ENCODE results near the gene KMT2E. TPM values are rescaled to one million over a fixed set of nuclear protein-coding genes. Genes with fewer than 3 reads are reported as not detected.

Gene KMT2E
- total RNA-seq, 1 experiment from 2014 or later: 63.1 TPM

DNA sequence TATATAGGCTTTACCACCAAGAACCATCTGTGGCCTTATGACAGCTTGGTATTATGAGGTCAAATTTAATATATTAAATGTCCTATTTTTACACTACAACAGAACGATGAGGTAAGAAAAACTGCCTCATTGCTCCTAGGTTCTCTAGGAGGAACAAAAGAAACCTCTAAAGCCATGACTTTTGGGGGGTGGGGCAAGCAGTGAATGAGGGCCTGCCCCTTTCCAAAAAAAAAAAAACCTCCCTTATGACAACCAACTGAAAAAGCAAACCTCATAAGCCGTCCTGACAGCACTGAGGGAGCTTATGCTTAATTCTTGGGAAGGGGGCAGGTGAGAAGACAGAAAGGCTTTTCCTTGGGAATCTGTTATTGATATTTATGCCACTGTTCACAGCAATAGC lies 116.6 kb downstream of the KMT2E start:
- Mint-ChIP-seq H3K27me3 (ENCODE audit: insufficient read depth, unreplicated experiment) (no peaks in the 10 kb centered on the region), H3K4me1 (ENCODE audit: low read depth, unreplicated experiment) (no peaks in the 10 kb centered on the region), H3K36me3 (ENCODE audit: insufficient read depth, unreplicated experiment) (peaks cover 37% of the 10 kb centered on the region), H3K4me3 (ENCODE audit: unreplicated experiment) (no peak overlapping the region), H3K9me3 (ENCODE audit: unreplicated experiment) (no peaks in the 10 kb centered on the region), H3K27ac (ENCODE audit: unreplicated experiment) (no peak overlapping the region)
- Histone ChIP-seq H3K4me3 (ENCODE audit: low read depth, low read length) (no peak overlapping the region), H3K27me3 (replicated peaks; ENCODE audit: control insufficient read depth, insufficient read depth, low read length) (no peaks in the 10 kb centered on the region), H3K4me1 (no peaks in the 10 kb centered on the region), H3K9me3 (no peaks in the 10 kb centered on the region), H3K36me3 (ENCODE audit: control insufficient read depth, insufficient read depth, low read length) (no peaks in the 10 kb centered on the region; the same call in 1 of the 2 replicates)
- ChIA-PET POLR2A (no interaction called here), CTCF (no interaction called here)
- TF ChIP-seq, protein P1, sequence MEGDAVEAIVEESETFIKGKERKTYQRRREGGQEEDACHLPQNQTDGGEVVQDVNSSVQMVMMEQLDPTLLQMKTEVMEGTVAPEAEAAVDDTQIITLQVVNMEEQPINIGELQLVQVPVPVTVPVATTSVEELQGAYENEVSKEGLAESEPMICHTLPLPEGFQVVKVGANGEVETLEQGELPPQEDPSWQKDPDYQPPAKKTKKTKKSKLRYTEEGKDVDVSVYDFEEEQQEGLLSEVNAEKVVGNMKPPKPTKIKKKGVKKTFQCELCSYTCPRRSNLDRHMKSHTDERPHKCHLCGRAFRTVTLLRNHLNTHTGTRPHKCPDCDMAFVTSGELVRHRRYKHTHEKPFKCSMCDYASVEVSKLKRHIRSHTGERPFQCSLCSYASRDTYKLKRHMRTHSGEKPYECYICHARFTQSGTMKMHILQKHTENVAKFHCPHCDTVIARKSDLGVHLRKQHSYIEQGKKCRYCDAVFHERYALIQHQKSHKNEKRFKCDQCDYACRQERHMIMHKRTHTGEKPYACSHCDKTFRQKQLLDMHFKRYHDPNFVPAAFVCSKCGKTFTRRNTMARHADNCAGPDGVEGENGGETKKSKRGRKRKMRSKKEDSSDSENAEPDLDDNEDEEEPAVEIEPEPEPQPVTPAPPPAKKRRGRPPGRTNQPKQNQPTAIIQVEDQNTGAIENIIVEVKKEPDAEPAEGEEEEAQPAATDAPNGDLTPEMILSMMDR (IDR thresholded peaks at IDR 0.05; ENCODE audit: insufficient read depth in 1 of 2, low read depth in 1 of 2, low read length in 1 of 2, severe bottlenecking in 1 of 2, unreplicated experiment in 1 of 2): no peak
- intact Hi-C loops (cut with micrococcal nuclease; ENCODE audit: unreplicated experiment): no loop called here
- no TSS peak for BruUV-seq (replicated peaks)
- no peak for DNase-seq

DNA sequence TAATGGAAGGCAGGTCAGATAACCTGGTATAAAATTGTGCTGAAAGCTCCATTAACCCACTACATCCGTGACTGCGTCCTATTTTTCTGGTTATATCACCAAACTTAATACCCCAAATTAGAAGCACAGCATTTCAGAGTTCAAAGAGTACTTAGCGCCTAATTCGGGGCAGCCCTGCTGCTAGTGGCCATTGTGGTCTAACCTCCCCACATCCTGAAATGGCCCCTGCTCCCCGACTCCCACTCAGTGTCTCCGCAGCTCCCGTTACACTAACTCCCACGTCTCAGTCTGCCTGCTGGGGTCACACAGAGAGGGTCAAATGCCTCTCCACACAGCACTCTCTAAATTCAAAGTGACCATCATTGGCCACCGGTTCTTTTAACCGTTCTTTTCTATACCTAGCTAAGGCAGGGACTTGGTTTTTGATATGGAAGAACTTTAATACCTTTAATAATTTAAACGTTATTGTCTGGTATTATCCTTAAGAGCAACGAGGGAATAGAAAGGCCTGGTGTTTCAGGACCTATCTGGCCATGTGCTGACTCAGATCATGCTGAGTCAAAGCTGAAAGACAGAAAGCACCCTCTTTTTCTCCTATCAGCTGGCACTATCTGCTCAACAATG lies 117.1 kb downstream of the KMT2E start:
- intact Hi-C loops (cut with micrococcal nuclease; ENCODE audit: unreplicated experiment): no loop called here
- Mint-ChIP-seq H3K27me3 (ENCODE audit: insufficient read depth, unreplicated experiment) (no peaks in the 10 kb centered on the region), H3K36me3 (ENCODE audit: insufficient read depth, unreplicated experiment) (peaks cover 31% of the 10 kb centered on the region), H3K4me1 (ENCODE audit: low read depth, unreplicated experiment) (peaks cover under 1% of the 10 kb centered on the region), H3K27ac (ENCODE audit: unreplicated experiment) (peak overlapping the region; percentile 52), H3K9me3 (ENCODE audit: unreplicated experiment) (no peaks in the 10 kb centered on the region), H3K4me3 (ENCODE audit: unreplicated experiment) (no peak overlapping the region)
- ChIA-PET CTCF (no interaction called here), POLR2A (no interaction called here)
- Histone ChIP-seq H3K27me3 (replicated peaks; ENCODE audit: control insufficient read depth, insufficient read depth, low read length) (no peaks in the 10 kb centered on the region), H3K9me3 (no peaks in the 10 kb centered on the region), H3K4me1 (no peaks in the 10 kb centered on the region), H3K4me3 (ENCODE audit: low read depth, low read length) (no peak overlapping the region), H3K36me3 (ENCODE audit: control insufficient read depth, insufficient read depth, low read length) (no peaks in the 10 kb centered on the region)
- TF ChIP-seq, protein P1 (IDR thresholded peaks at IDR 0.05; ENCODE audit: insufficient read depth in 1 of 2, low read depth in 1 of 2, low read length in 1 of 2, severe bottlenecking in 1 of 2, unreplicated experiment in 1 of 2): no peak
- DNase-seq: no peak
- BruUV-seq (replicated peaks): no TSS peak

DNA sequence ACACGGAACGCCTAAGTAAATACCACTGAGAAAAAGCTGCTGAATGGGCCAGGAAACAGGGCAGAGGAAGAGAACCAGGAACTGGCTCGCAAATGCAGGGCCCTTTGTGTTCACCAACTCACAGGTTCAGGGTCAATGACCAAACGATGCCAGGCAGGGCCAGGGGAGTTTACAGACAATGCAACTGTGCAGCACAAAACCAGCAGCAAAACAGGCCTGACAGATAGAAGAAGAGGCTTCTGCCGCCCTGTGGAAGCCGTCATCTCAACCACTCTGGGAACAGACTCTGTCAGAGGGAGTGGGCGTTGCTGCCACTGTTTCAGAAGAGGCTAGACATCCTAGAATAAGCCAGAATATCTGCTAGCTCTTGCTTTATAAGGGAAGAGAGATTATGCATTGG lies 117.9 kb downstream of the KMT2E start:
- Histone ChIP-seq H3K36me3 (ENCODE audit: control insufficient read depth, insufficient read depth, low read length) (no peaks in the 10 kb centered on the region), H3K4me1 (no peaks in the 10 kb centered on the region), H3K4me3 (ENCODE audit: low read depth, low read length) (no peak overlapping the region), H3K27me3 (replicated peaks; ENCODE audit: control insufficient read depth, insufficient read depth, low read length) (no peaks in the 10 kb centered on the region), H3K9me3 (no peaks in the 10 kb centered on the region)
- Mint-ChIP-seq H3K4me1 (ENCODE audit: low read depth, unreplicated experiment) (peaks cover 8% of the 10 kb centered on the region), H3K27me3 (ENCODE audit: insufficient read depth, unreplicated experiment) (no peaks in the 10 kb centered on the region), H3K9me3 (ENCODE audit: unreplicated experiment) (no peaks in the 10 kb centered on the region), H3K27ac (ENCODE audit: unreplicated experiment) (no peak overlapping the region), H3K36me3 (ENCODE audit: insufficient read depth, unreplicated experiment) (peaks cover 33% of the 10 kb centered on the region), H3K4me3 (ENCODE audit: unreplicated experiment) (no peak overlapping the region)
- TF ChIP-seq, protein P1 (IDR thresholded peaks at IDR 0.05; ENCODE audit: insufficient read depth in 1 of 2, low read depth in 1 of 2, low read length in 1 of 2, severe bottlenecking in 1 of 2, unreplicated experiment in 1 of 2): no peak
- ChIA-PET CTCF (no interaction called here), POLR2A (no interaction called here)
- BruUV-seq (replicated peaks): no TSS peak
- intact Hi-C loops (cut with micrococcal nuclease; ENCODE audit: unreplicated experiment): no loop called here
- DNase-seq: no peak

Data from Caco-2 (cell line).